Activated B cell treated with CpG ODN at 0.5 μM for 24 hours (primary cell): ENCODE measurements around the gene LHX3. TPM values are rescaled to one million over a fixed set of nuclear protein-coding genes. Genes with fewer than 3 reads are reported as not detected.
A peak's percentile ranks its signal among the peaks of the same experiment; 100 is the strongest.

ENCODE experiments used
- ATAC-seq: fragments of 200-7000 bp; cut with Tn5 transposase; one replicate; pipeline ENCODE4 v1.10.0; 2021; ENCODE audit warnings: low read depth, mild to moderate bottlenecking, moderate library complexity
- CTCF ChIA-PET: fragments of 350-600 bp; sonication (Branson Sonifier 250); formaldehyde crosslinking; loops from one replicate; lab custom pipeline; 2021; ENCODE audit warnings: antibody characterized with exemption; lab: Charles Lee
- POLR2A ChIA-PET: fragments of 350-600 bp; sonication (Branson Sonifier 250); formaldehyde crosslinking; loops from one replicate; lab custom pipeline; 2021; ENCODE audit warnings: antibody characterized with exemption; lab: Charles Lee
- DNase-seq: peaks from one replicate; pipeline ENCODE4 v3.0.0; 2022
- H3K27ac Mint-ChIP-seq: one replicate; pipeline ENCODE4 v1.8.0; 2020; ENCODE audit warnings: mixed read lengths
- H3K27me3 Mint-ChIP-seq: one replicate; pipeline ENCODE4 v1.8.0; 2021; ENCODE audit warnings: mixed read lengths
- H3K36me3 Mint-ChIP-seq: one replicate; pipeline ENCODE4 v1.8.0; 2021; ENCODE audit warnings: low read depth, mixed read lengths
- H3K4me1 Mint-ChIP-seq: one replicate; pipeline ENCODE4 v1.8.0; 2021; ENCODE audit warnings: mixed read lengths
- H3K4me3 Mint-ChIP-seq: one replicate; pipeline ENCODE4 v1.8.0; 2020; ENCODE audit warnings: mild to moderate bottlenecking, mixed read lengths
- H3K9me3 Mint-ChIP-seq: one replicate; pipeline ENCODE4 v1.8.0; 2020; ENCODE audit warnings: mixed read lengths
- CTCF ChIP-seq: fragments of 200-600 bp; IDR thresholded peaks from one replicate; pipeline ENCODE4 v1.8.0; 2022; ENCODE audit warnings: antibody characterized with exemption, mild to moderate bottlenecking
- intact Hi-C: fragments of 100-400 bp; cut with micrococcal nuclease; formaldehyde crosslinking; loops from one replicate; pipeline ENCODE4 v1.15.1; 2024
- total RNA-seq: library from RNA; stranded (reverse); gene quantifications from 2 replicates; pipeline ENCODE4 v1.2.3, GENCODE V29; 2022

Gene LHX3
- total RNA-seq, 1 donor from 2014 or later = not detected

GRCh38 chr9:136235709-136236455 is 31.0 kb upstream of the LHX3 start:
- ATAC-seq (no peak), DNase-seq (no peak)
- intact Hi-C loops = loop anchor here (5.0 kb wide), 1 partner anchor 39 kb away; no protein-coding TSS in a partner anchor
- POLR2A ChIA-PET = no interaction called here
- no peak for TF ChIP-seq CTCF
- H3K4me3 Mint-ChIP-seq = no peak overlapping the region
- no peaks in the 10 kb centered on the region for H3K9me3 Mint-ChIP-seq
- H3K4me1 Mint-ChIP-seq = peaks cover 87% of the 10 kb centered on the region
- no peaks in the 10 kb centered on the region for H3K27me3 Mint-ChIP-seq
- CTCF ChIA-PET = no interaction called here
- H3K27ac Mint-ChIP-seq = no peak overlapping the region
- H3K36me3 Mint-ChIP-seq = peaks cover 58% of the 10 kb centered on the region

GRCh38 chr9:136235171-136235570 is 30.2 kb upstream of the LHX3 start:
- Mint-ChIP-seq H3K4me1 (peaks cover 83% of the 10 kb centered on the region), H3K36me3 (peaks cover 64% of the 10 kb centered on the region), H3K27ac (no peak overlapping the region), H3K9me3 (no peaks in the 10 kb centered on the region), H3K27me3 (no peaks in the 10 kb centered on the region), H3K4me3 (no peak overlapping the region)
- intact Hi-C loops = loop anchor here (5.0 kb wide), 1 partner anchor 38 kb away; no protein-coding TSS in a partner anchor
- no peak for DNase-seq
- CTCF ChIA-PET = interaction anchor here (0.6 kb wide), 1 partner anchor 10 kb away, joined by 3 read pairs; no protein-coding TSS in a partner anchor
- no peak for TF ChIP-seq CTCF
- no peak for ATAC-seq
- POLR2A ChIA-PET = no interaction called here

- Mint-ChIP-seq H3K4me1 (peaks cover 80% of the 10 kb centered on the region), H3K27ac (no peak overlapping the region), H3K36me3 (peaks cover 67% of the 10 kb centered on the region), H3K27me3 (no peaks in the 10 kb centered on the region), H3K9me3 (no peaks in the 10 kb centered on the region), H3K4me3 (no peak overlapping the region)
- no peak for TF ChIP-seq CTCF
- CTCF ChIA-PET = interaction anchor here (0.6 kb wide), 1 partner anchor 10 kb away, joined by 3 read pairs; no protein-coding TSS in a partner anchor
- DNase-seq (no peak), ATAC-seq (no peak)
- POLR2A ChIA-PET = interaction anchor here (0.8 kb wide), 1 partner anchor 10 kb away, joined by 3 read pairs; no protein-coding TSS in a partner anchor
- intact Hi-C loops = no loop called here
Measured at GRCh38 chr9:136234597-136234996, 29.7 kb upstream of the LHX3 start.

GRCh38 chr9:136233868-136234267 is 28.9 kb upstream of the LHX3 start:
- Mint-ChIP-seq H3K27me3 (no peaks in the 10 kb centered on the region), H3K4me3 (no peak overlapping the region), H3K4me1 (peaks cover 74% of the 10 kb centered on the region), H3K36me3 (peaks cover 64% of the 10 kb centered on the region), H3K27ac (peak overlapping the region; percentile 66), H3K9me3 (no peaks in the 10 kb centered on the region)
- DNase-seq (no peak), ATAC-seq (no peak)
- intact Hi-C loops = no loop called here
- no peak for TF ChIP-seq CTCF
- ChIA-PET POLR2A (interaction anchor here (0.8 kb wide), 1 partner anchor 9 kb away, joined by 3 read pairs; no protein-coding TSS in a partner anchor), CTCF (no interaction called here)

- ATAC-seq (no peak), DNase-seq (no peak)
- Mint-ChIP-seq H3K9me3 (no peaks in the 10 kb centered on the region), H3K4me3 (no peak overlapping the region), H3K27me3 (no peaks in the 10 kb centered on the region), H3K27ac (peak overlapping the region; percentile 66), H3K4me1 (peaks cover 74% of the 10 kb centered on the region), H3K36me3 (peaks cover 68% of the 10 kb centered on the region)
- TF ChIP-seq CTCF = no peak
- ChIA-PET CTCF (no interaction called here), POLR2A (no interaction called here)
- intact Hi-C loops = no loop called here
Measured at GRCh38 chr9:136233411-136233810, 28.5 kb upstream of the LHX3 start.
